ENCODE data around the gene LRRIQ1.

GRCh38 chr12:85277900-85278597 lies 241.9 kb downstream of the LRRIQ1 start:
- TF ChIP-seq EZH2 (IDR thresholded peaks at IDR 0.05; ENCODE audit: borderline replicate concordance, insufficient read depth, low read length, poor library complexity, severe bottlenecking) (no peak), CTCF (IDR thresholded peaks at IDR 0.05; ENCODE audit: poor library complexity, severe bottlenecking) (no peak), RAD21 (conservative IDR thresholded peaks at IDR 0.05) (no peak), TAF1 (IDR thresholded peaks at IDR 0.05; ENCODE audit: low read depth) (no peak), POLR2AphosphoS5 (IDR thresholded peaks at IDR 0.05) (no peak)
